Type B pancreatic cell (in vitro differentiated cells): Measurements from ENCODE around the gene RELT. TPM values are rescaled to one million over a fixed set of nuclear protein-coding genes. Genes with fewer than 3 reads are reported as not detected.
"Not testable (repeated sequence)": the region's sequence is repeated elsewhere in the genome, so short reads cannot be mapped to it uniquely, and the experiment has no call there.

Source experiments
- DNase-seq: peaks from one replicate; pipeline ENCODE4 v3.0.0; 2021; ENCODE audit warnings: mixed read lengths; ENCODE audit not compliant: unreplicated experiment; ENCODE audit errors: extremely low spot score
- H3K27ac Mint-ChIP-seq: 2 replicates; pipeline ENCODE4 v1.8.0; 2021; ENCODE audit warnings: mild to moderate bottlenecking, mixed read lengths
- H3K27me3 Mint-ChIP-seq: 2 replicates; pipeline ENCODE4 v1.8.0; 2021; ENCODE audit warnings: mixed read lengths
- H3K36me3 Mint-ChIP-seq: 2 replicates; pipeline ENCODE4 v1.8.0; 2021; ENCODE audit warnings: mixed read lengths
- H3K4me1 Mint-ChIP-seq: one replicate; pipeline ENCODE4 v1.8.0; 2021; ENCODE audit warnings: mixed read lengths; ENCODE audit not compliant: unreplicated experiment
- H3K4me3 Mint-ChIP-seq: 2 replicates; pipeline ENCODE4 v1.8.0; 2021; ENCODE audit warnings: mild to moderate bottlenecking, mixed read lengths
- H3K9me3 Mint-ChIP-seq: 2 replicates; pipeline ENCODE4 v1.8.0; 2021; ENCODE audit warnings: mixed read lengths
- CTCF ChIP-seq: fragments of 200-600 bp; sonication (generic); conservative IDR thresholded peaks from 2 replicates; pipeline ENCODE4 v1.5.0; 2021; ENCODE audit warnings: antibody characterized with exemption, mild to moderate bottlenecking
- total RNA-seq: library from RNA; stranded (reverse); gene quantifications from 2 replicates; pipeline ENCODE4 v1.2.1, GENCODE V29; 2021; ENCODE audit warnings: low replicate concordance

Gene RELT
- total RNA-seq, 1 donor from 2014 or later = 8.5 TPM

DNA sequence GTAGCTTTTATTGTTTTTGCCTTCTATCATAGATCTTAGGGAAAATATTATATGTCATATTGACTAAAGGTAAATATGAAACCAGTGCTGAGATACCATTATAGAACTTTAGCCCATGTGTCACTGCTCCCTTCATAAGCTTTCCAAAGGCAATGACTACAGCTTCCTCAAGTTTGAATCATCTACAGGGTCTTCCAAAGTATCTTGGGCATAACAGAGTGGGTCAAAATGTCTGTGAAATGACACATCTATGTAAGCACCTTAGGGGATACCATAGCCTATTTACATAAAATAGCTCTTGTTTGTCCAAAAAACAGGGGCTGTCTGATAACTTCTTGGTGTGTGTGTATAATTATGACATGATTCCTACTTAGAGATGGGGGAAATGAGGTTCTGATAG is 52.5 kb downstream of the RELT start:
- peaks cover 6% of the 10 kb centered on the region for H3K4me1 Mint-ChIP-seq
- no peaks in the 10 kb centered on the region for H3K9me3 Mint-ChIP-seq
- H3K27ac Mint-ChIP-seq = no peak overlapping the region
- no peak overlapping the region for H3K4me3 Mint-ChIP-seq
- peaks cover 9% of the 10 kb centered on the region for H3K36me3 Mint-ChIP-seq
- no peaks in the 10 kb centered on the region for H3K27me3 Mint-ChIP-seq
- DNase-seq = no peak
- TF ChIP-seq CTCF = no peak

DNA sequence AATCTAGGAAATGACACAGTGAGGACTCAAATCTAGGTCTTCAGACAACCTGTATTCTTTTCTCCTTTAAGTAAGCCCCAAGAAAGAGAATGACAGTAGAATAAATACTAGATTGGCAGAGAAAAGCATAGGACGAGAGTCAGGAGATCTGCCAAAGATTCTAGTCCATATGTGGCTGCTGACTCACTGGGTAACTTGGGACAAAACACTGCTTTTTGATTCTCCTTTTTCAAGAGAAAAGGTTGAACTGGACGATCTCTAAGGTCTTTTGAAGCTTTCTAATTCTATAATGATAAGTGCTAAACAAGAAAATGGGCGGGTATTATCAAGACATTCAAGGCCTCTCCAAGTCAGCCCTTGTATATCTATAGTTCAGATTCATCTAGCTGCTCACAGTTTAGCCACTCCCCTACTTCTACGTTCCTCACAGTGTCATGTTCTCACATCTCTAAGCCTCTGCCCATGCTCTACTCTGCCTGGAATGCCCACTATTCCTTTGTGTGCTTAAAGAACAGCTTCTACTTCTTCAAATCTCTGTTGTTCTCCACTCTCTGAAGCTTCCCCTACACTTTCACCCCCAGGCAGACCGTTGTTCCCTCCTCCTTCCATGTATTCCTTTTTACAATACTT is 53.0 kb downstream of the RELT start:
- Mint-ChIP-seq H3K9me3 (no peaks in the 10 kb centered on the region), H3K4me1 (peaks cover 6% of the 10 kb centered on the region), H3K4me3 (no peak overlapping the region), H3K27me3 (no peaks in the 10 kb centered on the region), H3K27ac (no peak overlapping the region), H3K36me3 (peaks cover 9% of the 10 kb centered on the region)
- no peak for TF ChIP-seq CTCF
- DNase-seq = no peak

DNA sequence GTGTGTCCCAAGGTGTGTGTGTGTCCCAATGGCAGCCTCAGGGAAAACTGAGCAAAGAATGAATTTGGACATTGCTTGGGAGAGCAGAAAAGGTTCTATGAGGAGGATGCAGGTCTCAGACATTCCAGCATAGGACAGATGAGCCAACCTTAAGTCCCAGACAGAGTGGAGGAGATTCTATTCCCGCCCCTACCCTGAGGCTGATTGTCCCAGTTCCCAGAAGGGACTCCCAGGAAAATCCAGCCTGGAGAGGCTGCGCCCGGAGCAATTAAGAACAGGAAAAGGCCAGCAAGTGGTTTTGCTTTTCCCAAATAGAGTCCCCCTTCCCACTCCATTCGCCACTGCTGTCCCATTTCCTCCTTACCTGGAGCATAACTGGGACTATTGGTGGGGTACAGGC is 54.1 kb downstream of the RELT start:
- TF ChIP-seq CTCF = no peak
- H3K27me3 Mint-ChIP-seq = no peaks in the 10 kb centered on the region
- no peaks in the 10 kb centered on the region for H3K9me3 Mint-ChIP-seq
- H3K4me3 Mint-ChIP-seq = no peak overlapping the region
- no peak for DNase-seq
- no peak overlapping the region for H3K27ac Mint-ChIP-seq
- peaks cover 6% of the 10 kb centered on the region for H3K4me1 Mint-ChIP-seq
- H3K36me3 Mint-ChIP-seq = peaks cover 9% of the 10 kb centered on the region

GRCh38 chr11:73431396-73431795 is 55.2 kb downstream of the RELT start:
- no peak for DNase-seq
- H3K27me3 Mint-ChIP-seq = no peaks in the 10 kb centered on the region
- H3K4me1 Mint-ChIP-seq = peaks cover 10% of the 10 kb centered on the region
- H3K9me3 Mint-ChIP-seq = no peaks in the 10 kb centered on the region
- H3K36me3 Mint-ChIP-seq = peaks cover 9% of the 10 kb centered on the region
- TF ChIP-seq CTCF = no peak
- no peak overlapping the region for H3K4me3 Mint-ChIP-seq
- no peak overlapping the region for H3K27ac Mint-ChIP-seq

DNA sequence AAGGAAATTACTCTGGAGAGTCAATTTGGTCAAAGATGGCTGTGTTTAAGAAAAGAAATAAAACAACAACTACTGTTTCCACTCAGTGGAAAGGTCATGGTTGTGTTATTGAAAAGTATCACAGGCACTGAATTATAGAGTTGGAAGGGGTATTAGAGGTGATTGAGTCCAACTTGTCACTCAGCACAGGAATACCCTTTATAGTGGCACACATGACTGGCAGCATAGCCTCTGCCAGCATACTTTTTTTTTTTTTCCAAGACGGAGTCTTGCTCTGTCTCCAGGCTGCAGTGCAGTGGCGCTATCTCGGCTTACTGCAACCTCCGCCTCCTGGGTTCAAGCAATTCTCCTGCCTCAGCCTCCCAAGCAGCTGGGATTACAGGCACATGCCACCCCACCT is 60.7 kb downstream of the RELT start:
- H3K27ac Mint-ChIP-seq, H3K9me3 Mint-ChIP-seq, DNase-seq, H3K4me3 Mint-ChIP-seq, H3K36me3 Mint-ChIP-seq, H3K27me3 Mint-ChIP-seq: not testable (repeated sequence)
- H3K4me1 Mint-ChIP-seq = peaks cover 27% of the 10 kb centered on the region

- Mint-ChIP-seq H3K27ac (no peak overlapping the region), H3K36me3 (peaks cover 8% of the 10 kb centered on the region)
Measured at GRCh38 chr11:73439002-73439843, 63.0 kb downstream of the RELT start.

More at GRCh38 chr11:73439002-73439843, 63.0 kb downstream of the RELT start:
- H3K4me3 Mint-ChIP-seq = no peak overlapping the region
- no peak for TF ChIP-seq CTCF
- no peaks in the 10 kb centered on the region for H3K27me3 Mint-ChIP-seq
- peaks cover 7% of the 10 kb centered on the region for H3K9me3 Mint-ChIP-seq
- DNase-seq = no peak
- peaks cover 27% of the 10 kb centered on the region for H3K4me1 Mint-ChIP-seq
